ENCODE results near the gene ZC3H7B. TPM values are rescaled to one million over a fixed set of nuclear protein-coding genes. Genes with fewer than 3 reads are reported as not detected.

ZC3H7B gene
- total RNA-seq, 4 donors from 2014 or later = 39.0 to 65.2 (median 39.5) TPM

DNA sequence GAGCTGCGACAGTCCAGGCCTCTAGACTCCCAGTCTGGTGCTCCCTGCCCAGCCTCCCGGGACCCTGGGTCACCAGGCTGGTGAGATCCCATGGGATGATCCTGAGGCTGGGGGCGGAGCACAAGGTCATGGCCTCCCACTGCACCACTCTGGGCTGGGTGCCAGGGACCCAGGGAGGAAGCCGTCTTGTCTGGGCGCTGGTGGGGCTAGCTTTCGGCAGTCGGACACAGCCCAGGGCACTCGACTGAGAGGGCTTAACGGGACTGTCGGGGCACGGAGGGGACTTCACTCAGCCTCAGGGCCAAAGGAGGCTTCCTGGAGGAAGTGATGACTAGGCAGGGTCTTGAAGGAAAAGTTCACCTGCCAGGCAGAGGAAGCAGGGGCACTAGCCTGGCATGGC is 39.0 kb downstream of the ZC3H7B start:
- WGBS, 2 donors (ENCODE audit: low coverage in 1 of 2) = no CpG with 5 or more reads among the region's 11 CpGs
- H3K36me3 ChIP-seq = peaks cover 0 to 100% of the 10 kb centered on the region in 2 donors
- no peaks in the 10 kb centered on the region for H3K27me3 ChIP-seq
- no peak overlapping the region for H3K27ac ChIP-seq
- H3K9me3 ChIP-seq = no peaks in the 10 kb centered on the region
- no peaks in the 10 kb centered on the region for H3K4me1 ChIP-seq
- ATAC-seq = no peak
- no peak overlapping the region for H3K4me3 ChIP-seq
- TF ChIP-seq POLR2A (IDR thresholded peaks at IDR 0.05) (no peak), POLR2AphosphoS5 (IDR thresholded peaks at IDR 0.05) (no peak)
- TF ChIP-seq, protein P1, sequence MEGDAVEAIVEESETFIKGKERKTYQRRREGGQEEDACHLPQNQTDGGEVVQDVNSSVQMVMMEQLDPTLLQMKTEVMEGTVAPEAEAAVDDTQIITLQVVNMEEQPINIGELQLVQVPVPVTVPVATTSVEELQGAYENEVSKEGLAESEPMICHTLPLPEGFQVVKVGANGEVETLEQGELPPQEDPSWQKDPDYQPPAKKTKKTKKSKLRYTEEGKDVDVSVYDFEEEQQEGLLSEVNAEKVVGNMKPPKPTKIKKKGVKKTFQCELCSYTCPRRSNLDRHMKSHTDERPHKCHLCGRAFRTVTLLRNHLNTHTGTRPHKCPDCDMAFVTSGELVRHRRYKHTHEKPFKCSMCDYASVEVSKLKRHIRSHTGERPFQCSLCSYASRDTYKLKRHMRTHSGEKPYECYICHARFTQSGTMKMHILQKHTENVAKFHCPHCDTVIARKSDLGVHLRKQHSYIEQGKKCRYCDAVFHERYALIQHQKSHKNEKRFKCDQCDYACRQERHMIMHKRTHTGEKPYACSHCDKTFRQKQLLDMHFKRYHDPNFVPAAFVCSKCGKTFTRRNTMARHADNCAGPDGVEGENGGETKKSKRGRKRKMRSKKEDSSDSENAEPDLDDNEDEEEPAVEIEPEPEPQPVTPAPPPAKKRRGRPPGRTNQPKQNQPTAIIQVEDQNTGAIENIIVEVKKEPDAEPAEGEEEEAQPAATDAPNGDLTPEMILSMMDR (IDR thresholded peaks at IDR 0.05) = no peak

GRCh38 chr22:41341012-41341411 is 39.7 kb downstream of the ZC3H7B start:
- no peak overlapping the region for H3K27ac ChIP-seq
- no peak for TF ChIP-seq POLR2A (IDR thresholded peaks at IDR 0.05)
- TF ChIP-seq, protein P1 (IDR thresholded peaks at IDR 0.05) = no peak
- no peak for TF ChIP-seq EP300 (IDR thresholded peaks at IDR 0.05)
- TF ChIP-seq POLR2AphosphoS5 (IDR thresholded peaks at IDR 0.05) = no peak
- WGBS, 2 donors (ENCODE audit: low coverage in 1 of 2) = no CpG with 5 or more reads among the region's 8 CpGs
- H3K4me1 ChIP-seq = no peaks in the 10 kb centered on the region
- H3K9me3 ChIP-seq = no peaks in the 10 kb centered on the region
- no peaks in the 10 kb centered on the region for H3K27me3 ChIP-seq
- peaks cover 0 to 100% of the 10 kb centered on the region in 2 donors for H3K36me3 ChIP-seq
- H3K4me3 ChIP-seq = no peak overlapping the region
- ATAC-seq = no peak

GRCh38 chr22:41341990-41342389 is 40.7 kb downstream of the ZC3H7B start:
- Histone ChIP-seq H3K4me1 (no peaks in the 10 kb centered on the region), H3K36me3 (peaks cover 0 to 100% of the 10 kb centered on the region in 2 donors), H3K9me3 (no peaks in the 10 kb centered on the region), H3K4me3 (no peak overlapping the region), H3K27ac (no peak overlapping the region), H3K27me3 (no peaks in the 10 kb centered on the region)
- no peak for ATAC-seq
- WGBS, 2 donors (ENCODE audit: low coverage in 1 of 2) = 80 to 100% methylated on average over 1 to 2 of the region's 3 CpGs
- TF ChIP-seq POLR2A (IDR thresholded peaks at IDR 0.05) = no peak
- TF ChIP-seq, protein P1 (IDR thresholded peaks at IDR 0.05) = no peak
- TF ChIP-seq POLR2AphosphoS5 (IDR thresholded peaks at IDR 0.05) = no peak

DNA sequence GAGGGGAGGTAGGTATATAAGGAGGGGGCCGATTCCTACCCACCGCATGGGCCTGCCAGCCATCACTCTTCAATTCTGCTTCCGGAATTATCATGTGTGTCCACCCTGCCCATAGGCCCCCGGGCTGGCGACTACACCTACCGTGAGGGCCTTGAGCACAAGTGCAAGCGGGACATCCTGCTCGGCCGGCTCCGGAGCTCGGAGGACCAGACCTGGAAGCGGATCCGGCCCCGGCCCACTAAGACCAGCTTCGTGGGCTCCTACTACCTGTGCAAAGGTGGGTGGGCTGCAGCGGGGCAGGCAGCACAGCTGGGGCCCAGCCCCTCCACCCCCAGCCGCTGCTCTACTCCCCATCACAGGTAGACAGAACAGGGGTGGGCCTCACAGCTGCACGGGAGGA is 42.0 kb downstream of the ZC3H7B start:
- WGBS, 2 donors (ENCODE audit: low coverage in 1 of 2) = 80 to 100% methylated on average over 1 to 6 of the region's 18 CpGs
- no peaks in the 10 kb centered on the region for H3K9me3 ChIP-seq
- H3K27me3 ChIP-seq = no peaks in the 10 kb centered on the region
- TF ChIP-seq, protein P1 (IDR thresholded peaks at IDR 0.05) = no peak
- TF ChIP-seq POLR2A (IDR thresholded peaks at IDR 0.05) (no peak), EP300 (IDR thresholded peaks at IDR 0.05) (no peak), POLR2AphosphoS5 (IDR thresholded peaks at IDR 0.05) (no peak)
- no peak overlapping the region for H3K27ac ChIP-seq
- ATAC-seq = no peak
- H3K36me3 ChIP-seq = peaks cover 0 to 100% of the 10 kb centered on the region in 2 donors
- no peaks in the 10 kb centered on the region for H3K4me1 ChIP-seq
- H3K4me3 ChIP-seq = no peak overlapping the region

DNA sequence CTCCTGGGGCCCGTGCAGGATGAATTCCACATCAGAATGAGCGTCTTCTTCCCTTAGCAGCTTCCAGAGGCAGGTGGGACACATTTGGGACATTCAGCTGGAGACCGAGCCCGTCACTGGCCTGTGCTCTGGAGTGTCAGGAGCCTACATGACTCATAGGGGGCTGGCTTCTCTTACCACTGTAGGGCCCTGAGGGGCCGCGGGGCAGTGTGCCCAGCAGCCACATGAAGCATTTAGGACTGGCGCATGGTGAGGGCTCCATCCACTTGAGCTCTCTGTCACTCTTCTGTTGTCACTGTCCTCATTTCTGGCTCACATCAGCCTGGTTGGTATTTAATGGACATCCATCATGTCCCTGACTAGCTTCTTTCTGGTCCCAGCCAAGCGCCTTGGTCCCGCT is 42.4 kb downstream of the ZC3H7B start:
- Histone ChIP-seq H3K4me1 (no peaks in the 10 kb centered on the region), H3K4me3 (no peak overlapping the region), H3K27ac (no peak overlapping the region), H3K9me3 (no peaks in the 10 kb centered on the region), H3K27me3 (no peaks in the 10 kb centered on the region), H3K36me3 (peaks cover 0 to 100% of the 10 kb centered on the region in 2 donors)
- TF ChIP-seq EP300 (IDR thresholded peaks at IDR 0.05) = no peak
- TF ChIP-seq, protein P1 (IDR thresholded peaks at IDR 0.05) = no peak
- no peak for TF ChIP-seq POLR2AphosphoS5 (IDR thresholded peaks at IDR 0.05)
- no peak for TF ChIP-seq POLR2A (IDR thresholded peaks at IDR 0.05)
- 98% methylated on average over 5 of the region's 9 CpGs; no CpG with 5 or more reads in 1 of the 2 donors for WGBS, 2 donors (ENCODE audit: low coverage in 1 of 2)
- no peak for ATAC-seq
